Measurements from ENCODE around the gene COLEC11. TPM values are rescaled to one million over a fixed set of nuclear protein-coding genes. Genes with fewer than 3 reads are reported as not detected.

COLEC11 gene
- total and polyA plus RNA-seq, 2 donors (not counting 1 experiment from before 2014, with no cell fraction given), result not detected

GRCh38 chr2:3620834-3621233, 25.9 kb downstream of the COLEC11 start:
- POLR2A ChIA-PET, result no interaction called here
- Mint-ChIP-seq H3K27ac (no peak overlapping the region), H3K4me3 (no peak overlapping the region), H3K4me1 (no peaks in the 10 kb centered on the region), H3K9me3 (ENCODE audit: insufficient read depth) (peaks cover 2% of the 10 kb centered on the region), H3K27me3 (peaks cover 4% of the 10 kb centered on the region)
- TF ChIP-seq CTCF (IDR thresholded peaks at IDR 0.05) (no peak), EZH2 (IDR thresholded peaks at IDR 0.05; ENCODE audit: borderline replicate concordance, insufficient read depth, low read depth, low read length, poor library complexity, severe bottlenecking) (no peak)
- H3K27ac ChIP-seq (ENCODE audit: low read length in 2 of 2), result no peak overlapping the region
- peaks cover 0 to 5% (median 0%) of the 10 kb centered on the region in 4 experiments for H3K27me3 ChIP-seq (replicated peaks in 1 of 4; ENCODE audit: control extremely low read depth in 1 of 4, control insufficient read depth in 3 of 4, insufficient read depth in 4 of 4, low read length in 3 of 4)
- H3K79me2 ChIP-seq (ENCODE audit: control insufficient read depth, insufficient read depth, low read length), result no peaks in the 10 kb centered on the region
- DNase-seq, result no peak
- intact Hi-C loops (cut with micrococcal nuclease), result no loop called here
- no peaks in the 10 kb centered on the region for H3K4me1 ChIP-seq (ENCODE audit: control insufficient read depth in 2 of 2, insufficient read depth in 2 of 2, low read length in 2 of 2)
- no peak overlapping the region for H3K4me3 ChIP-seq (ENCODE audit: control extremely low read depth in 1 of 5, extremely low read depth in 1 of 5, insufficient read depth in 1 of 5, low read depth in 2 of 5, low read length in 4 of 5)
- H3K9ac ChIP-seq (ENCODE audit: low read length), result no peak overlapping the region
- H2AFZ ChIP-seq (ENCODE audit: insufficient read depth, low read depth, low read length, poor library complexity, severe bottlenecking), result no peak overlapping the region
- no peaks in the 10 kb centered on the region for H3K36me3 ChIP-seq (replicated peaks in 1 of 2; ENCODE audit: control extremely low read depth in 1 of 2, control insufficient read depth in 1 of 2, extremely low read depth in 1 of 2, insufficient read depth in 2 of 2, low read length in 1 of 2)
- ATAC-seq (ENCODE audit: low read depth), result no peak
- CTCF ChIA-PET, result no interaction called here
- H3K9me3 ChIP-seq (ENCODE audit: control extremely low read depth in 1 of 3, control insufficient read depth in 2 of 3, insufficient read depth in 1 of 3, low read length in 2 of 3), result peaks cover 0 to 12% (median 4%) of the 10 kb centered on the region in 3 donors
- H3K4me2 ChIP-seq (replicated peaks; ENCODE audit: low read depth, low read length, poor library complexity, severe bottlenecking), result no peak overlapping the region
- H4K20me1 ChIP-seq (ENCODE audit: control insufficient read depth, insufficient read depth, low read length, poor library complexity, severe bottlenecking), result no peaks in the 10 kb centered on the region
- 90% methylated on average over 2 of the region's 5 CpGs for WGBS (ENCODE audit: insufficient coverage)

- TF ChIP-seq EZH2 (IDR thresholded peaks at IDR 0.05; ENCODE audit: borderline replicate concordance, insufficient read depth, low read depth, low read length, poor library complexity, severe bottlenecking) (no peak), CTCF (IDR thresholded peaks at IDR 0.05) (no peak)
- CTCF ChIA-PET, result no interaction called here
- no CpG with 5 or more reads among the region's 1 CpG for WGBS (ENCODE audit: insufficient coverage)
- peaks cover 0 to 5% (median 0%) of the 10 kb centered on the region in 4 experiments for H3K27me3 ChIP-seq (replicated peaks in 1 of 4; ENCODE audit: control extremely low read depth in 1 of 4, control insufficient read depth in 3 of 4, insufficient read depth in 4 of 4, low read length in 3 of 4)
- no peaks in the 10 kb centered on the region for H3K4me1 ChIP-seq (ENCODE audit: control insufficient read depth in 2 of 2, insufficient read depth in 2 of 2, low read length in 2 of 2)
- H3K79me2 ChIP-seq (ENCODE audit: control insufficient read depth, insufficient read depth, low read length), result no peaks in the 10 kb centered on the region
- DNase-seq (no peak), ATAC-seq (ENCODE audit: low read depth) (no peak)
- H3K27ac ChIP-seq (ENCODE audit: low read length in 2 of 2), result no peak overlapping the region
- intact Hi-C loops (cut with micrococcal nuclease), result no loop called here
- H3K36me3 ChIP-seq (replicated peaks in 1 of 2; ENCODE audit: control extremely low read depth in 1 of 2, control insufficient read depth in 1 of 2, extremely low read depth in 1 of 2, insufficient read depth in 2 of 2, low read length in 1 of 2), result no peaks in the 10 kb centered on the region
- Mint-ChIP-seq H3K4me3 (no peak overlapping the region), H3K27me3 (peaks cover 10% of the 10 kb centered on the region), H3K9me3 (ENCODE audit: insufficient read depth) (no peaks in the 10 kb centered on the region), H3K4me1 (no peaks in the 10 kb centered on the region), H3K27ac (no peak overlapping the region)
- POLR2A ChIA-PET, result no interaction called here
- H3K9ac ChIP-seq (ENCODE audit: low read length), result no peak overlapping the region
- H3K9me3 ChIP-seq (ENCODE audit: control extremely low read depth in 1 of 3, control insufficient read depth in 2 of 3, insufficient read depth in 1 of 3, low read length in 2 of 3), result peaks cover 0 to 6% (median 4%) of the 10 kb centered on the region in 3 donors
- no peak overlapping the region for H2AFZ ChIP-seq (ENCODE audit: insufficient read depth, low read depth, low read length, poor library complexity, severe bottlenecking)
- no peaks in the 10 kb centered on the region for H4K20me1 ChIP-seq (ENCODE audit: control insufficient read depth, insufficient read depth, low read length, poor library complexity, severe bottlenecking)
- no peak overlapping the region for H3K4me3 ChIP-seq (ENCODE audit: control extremely low read depth in 1 of 5, extremely low read depth in 1 of 5, insufficient read depth in 1 of 5, low read depth in 2 of 5, low read length in 4 of 5)
- H3K4me2 ChIP-seq (replicated peaks; ENCODE audit: low read depth, low read length, poor library complexity, severe bottlenecking), result no peak overlapping the region
Measured at GRCh38 chr2:3622967-3623366, 28.1 kb downstream of the COLEC11 start.

Measured in B cell (primary cell).